Measurements from ENCODE around the gene PEAK1.

GRCh38 chr15:77183066-77183465 lies 236.8 kb downstream of the PEAK1 start:
- no peak for TF ChIP-seq CTCF (IDR thresholded peaks at IDR 0.05)
- no peak for TF ChIP-seq POLR2A (IDR thresholded peaks at IDR 0.05)
- no peak for TF ChIP-seq EP300 (IDR thresholded peaks at IDR 0.05; ENCODE audit: low read depth)
- no peak for TF ChIP-seq POLR2AphosphoS5 (IDR thresholded peaks at IDR 0.05)
